ENCODE data around the gene UNC13D. TPM values are rescaled to one million over a fixed set of nuclear protein-coding genes. Genes with fewer than 3 reads are reported as not detected.

UNC13D gene
- total RNA-seq, 1 experiment from 2014 or later: 104 TPM

DNA sequence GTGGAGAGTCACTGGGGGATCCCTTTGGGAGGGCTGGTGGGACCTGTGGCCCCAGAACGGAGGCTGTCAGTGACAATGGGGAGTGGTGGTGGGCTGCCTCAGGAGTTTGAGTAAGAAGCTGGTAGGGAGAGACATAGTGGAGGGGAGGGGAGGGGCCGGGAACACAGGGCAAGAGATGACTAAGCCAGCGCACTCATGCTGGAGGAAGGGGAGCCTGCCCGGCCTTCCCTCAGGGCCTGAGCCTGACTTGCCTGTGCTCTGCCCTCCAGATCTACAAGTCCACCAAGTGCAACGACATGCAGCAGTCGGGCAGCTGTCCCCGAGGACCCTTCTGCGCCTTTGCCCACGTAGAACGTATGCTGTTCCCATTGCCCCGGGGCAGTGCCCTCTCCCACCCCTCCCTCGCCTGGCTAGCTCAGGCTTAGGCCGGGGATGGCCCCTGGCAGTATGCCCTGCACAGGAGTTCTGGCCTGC, 29.3 kb downstream of the UNC13D start:
- intact Hi-C loops (cut with micrococcal nuclease; ENCODE audit: unreplicated experiment): no loop called here
- no peak overlapping the region for H3K27ac Mint-ChIP-seq (ENCODE audit: unreplicated experiment)
- no TSS peak for BruUV-seq (replicated peaks)
- DNase-seq: no peak
- H3K36me3 Mint-ChIP-seq (ENCODE audit: insufficient read depth, unreplicated experiment): peaks cover 17% of the 10 kb centered on the region
- H3K27me3 Mint-ChIP-seq (ENCODE audit: unreplicated experiment): no peaks in the 10 kb centered on the region
- CTCF ChIA-PET: interaction anchor here (0.7 kb wide), 1 partner anchor 32 kb away, joined by 5 read pairs; no protein-coding TSS in a partner anchor
- no peaks in the 10 kb centered on the region for H3K4me1 Mint-ChIP-seq (ENCODE audit: low read depth, unreplicated experiment)
- TF ChIP-seq CTCF (IDR thresholded peaks at IDR 0.05; ENCODE audit: unreplicated experiment): no peak
- H3K9me3 Mint-ChIP-seq (ENCODE audit: low read depth, unreplicated experiment): no peaks in the 10 kb centered on the region
- H3K4me3 Mint-ChIP-seq (ENCODE audit: low read depth, unreplicated experiment): no peak overlapping the region

GRCh38 chr17:75814021-75814395, 30.2 kb downstream of the UNC13D start:
- no peaks in the 10 kb centered on the region for H3K27me3 Mint-ChIP-seq (ENCODE audit: unreplicated experiment)
- intact Hi-C loops (cut with micrococcal nuclease; ENCODE audit: unreplicated experiment): no loop called here
- H3K9me3 Mint-ChIP-seq (ENCODE audit: low read depth, unreplicated experiment): no peaks in the 10 kb centered on the region
- peaks cover 16% of the 10 kb centered on the region for H3K36me3 Mint-ChIP-seq (ENCODE audit: insufficient read depth, unreplicated experiment)
- CTCF ChIA-PET: interaction anchor here (0.6 kb wide), 1 partner anchor 13 kb away, joined by 4 read pairs; no protein-coding TSS in a partner anchor
- no peaks in the 10 kb centered on the region for H3K4me1 Mint-ChIP-seq (ENCODE audit: low read depth, unreplicated experiment)
- H3K4me3 Mint-ChIP-seq (ENCODE audit: low read depth, unreplicated experiment): no peak overlapping the region
- TF ChIP-seq CTCF (IDR thresholded peaks at IDR 0.05; ENCODE audit: unreplicated experiment): no peak
- H3K27ac Mint-ChIP-seq (ENCODE audit: unreplicated experiment): no peak overlapping the region
- no peak for DNase-seq
- BruUV-seq (replicated peaks): no TSS peak

DNA sequence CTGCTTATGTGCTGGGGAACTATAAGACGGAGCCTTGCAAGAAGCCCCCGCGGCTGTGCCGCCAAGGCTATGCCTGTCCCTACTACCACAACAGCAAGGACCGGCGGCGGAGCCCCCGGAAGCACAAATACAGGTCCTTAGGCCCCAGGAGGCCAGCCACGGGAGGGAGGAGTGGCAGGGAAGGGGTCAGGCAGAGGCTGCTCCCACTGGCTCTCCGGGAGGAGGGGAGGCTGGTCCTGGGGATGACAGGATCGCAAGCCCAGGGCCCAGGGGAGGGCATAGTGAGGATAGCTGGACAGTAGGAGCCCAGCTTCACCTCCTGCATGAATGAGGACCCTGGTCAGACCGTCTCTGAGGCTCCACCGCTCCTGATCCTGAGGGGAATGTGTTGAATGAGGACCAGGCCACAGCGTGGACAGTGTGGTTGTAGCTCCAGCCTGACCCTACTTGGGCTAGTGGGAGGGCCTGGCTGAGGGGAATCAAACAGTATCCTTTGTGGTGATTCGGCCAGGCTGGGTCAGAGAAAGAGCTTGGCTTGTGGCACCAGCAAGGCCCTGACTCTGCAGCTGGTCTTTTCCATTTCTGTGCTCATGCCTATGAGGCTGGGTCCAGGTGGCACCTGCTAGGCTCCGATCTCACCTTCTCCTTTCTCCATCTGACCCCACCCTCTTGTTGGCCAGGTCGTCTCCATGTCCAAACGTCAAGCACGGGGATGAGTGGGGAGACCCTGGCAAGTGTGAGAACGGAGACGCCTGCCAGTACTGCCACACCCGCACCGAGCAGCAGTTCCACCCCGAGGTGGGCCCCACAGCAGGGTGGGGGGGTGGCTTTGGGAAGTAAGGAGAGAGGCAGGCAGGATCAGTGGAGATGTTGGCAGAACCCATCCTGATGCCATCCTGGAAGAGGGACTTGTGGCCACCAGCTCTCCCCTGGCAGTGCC, 30.9 kb downstream of the UNC13D start:
- CTCF ChIA-PET: interaction anchor here (0.6 kb wide), 2 partner anchors 12 to 212 kb away, joined by 4 to 5 read pairs; no protein-coding TSS in a partner anchor
- no peak for TF ChIP-seq CTCF (IDR thresholded peaks at IDR 0.05; ENCODE audit: unreplicated experiment)
- no peak for DNase-seq
- H3K4me1 Mint-ChIP-seq (ENCODE audit: low read depth, unreplicated experiment): no peaks in the 10 kb centered on the region
- no peaks in the 10 kb centered on the region for H3K9me3 Mint-ChIP-seq (ENCODE audit: low read depth, unreplicated experiment)
- no peak overlapping the region for H3K4me3 Mint-ChIP-seq (ENCODE audit: low read depth, unreplicated experiment)
- no peaks in the 10 kb centered on the region for H3K27me3 Mint-ChIP-seq (ENCODE audit: unreplicated experiment)
- no peak overlapping the region for H3K27ac Mint-ChIP-seq (ENCODE audit: unreplicated experiment)
- intact Hi-C loops (cut with micrococcal nuclease; ENCODE audit: unreplicated experiment): no loop called here
- H3K36me3 Mint-ChIP-seq (ENCODE audit: insufficient read depth, unreplicated experiment): peaks cover 16% of the 10 kb centered on the region
- BruUV-seq (replicated peaks): no TSS peak

- Mint-ChIP-seq H3K9me3 (ENCODE audit: low read depth, unreplicated experiment) (no peaks in the 10 kb centered on the region), H3K27me3 (ENCODE audit: unreplicated experiment) (no peaks in the 10 kb centered on the region), H3K27ac (ENCODE audit: unreplicated experiment) (no peak overlapping the region), H3K4me1 (ENCODE audit: low read depth, unreplicated experiment) (no peaks in the 10 kb centered on the region), H3K4me3 (ENCODE audit: low read depth, unreplicated experiment) (no peak overlapping the region), H3K36me3 (ENCODE audit: insufficient read depth, unreplicated experiment) (peaks cover 14% of the 10 kb centered on the region)
- no peak for DNase-seq
- intact Hi-C loops (cut with micrococcal nuclease; ENCODE audit: unreplicated experiment): no loop called here
- CTCF ChIA-PET: interaction anchor here (0.6 kb wide), 1 partner anchor 213 kb away, joined by 5 read pairs; no protein-coding TSS in a partner anchor
- no peak for TF ChIP-seq CTCF (IDR thresholded peaks at IDR 0.05; ENCODE audit: unreplicated experiment)
- no TSS peak for BruUV-seq (replicated peaks)
These were observed 31.8 kb downstream of the UNC13D start for GRCh38 chr17:75812096-75813013.

Measured in Calu3 (cell line).